Measurements from ENCODE around the gene TNIP2.

- peak; percentile 83 for TF ChIP-seq POU2F2 (IDR thresholded peaks at IDR 0.05; ENCODE audit: low read depth, low read length)
- no peak for TF ChIP-seq TAF1 (IDR thresholded peaks at IDR 0.05; ENCODE audit: low read depth, low read length)
- TF ChIP-seq POLR2AphosphoS5 (IDR thresholded peaks at IDR 0.05; ENCODE audit: low read depth, low read length), result no peak
- no peak for TF ChIP-seq POLR2A (IDR thresholded peaks at IDR 0.05; ENCODE audit: low read depth, low read length)
- peak; percentile 24; the same call in 1 of the 2 replicates for TF ChIP-seq SPI1 (IDR thresholded peaks at IDR 0.05; ENCODE audit: low read depth, low read length)
Measured at GRCh38 chr4:2787230-2788100, 31.3 kb upstream of the TNIP2 start.

All from GM12891 (cell line).